HEK293 (cell line): ENCODE measurements around the gene SORCS3.

ENCODE experiments used
- CTCF ChIA-PET: fragments of 350-600 bp; formaldehyde crosslinking; extraction: SDS; loops from one replicate; lab custom pipeline; 2021; ENCODE audit warnings: antibody characterized with exemption; lab: Yijun Ruan, JAX
- POLR2A ChIA-PET: fragments of 300-600 bp; formaldehyde crosslinking; extraction: SDS; loops from one replicate; lab custom pipeline; 2020; ENCODE audit warnings: antibody characterized with exemption, inconsistent platforms; lab: Yijun Ruan, JAX
- H3K27ac ChIP-seq: fragments of 200-500 bp; sonication (Bioruptor generic); 2 replicates; pipeline ENCODE4 v1.5.1; 2014; ENCODE audit warnings: low read depth, low read length, control low read depth, inconsistent platforms; ENCODE audit errors: extremely low read depth
- H3K36me3 ChIP-seq, 2 experiments: fragments of 200-500 bp in 1 of 2; sonication (Bioruptor generic) in 1 of 2; 1 replicate in 1 of 2; 2 replicates in 1 of 2; pipeline ENCODE4 v1.5.1; 2014 to 2017; ENCODE audit warnings: inconsistent platforms in 2 of 2, low read length in 2 of 2; ENCODE audit not compliant: control insufficient read depth in 2 of 2, insufficient read depth in 1 of 2
- H3K4me1 ChIP-seq: fragments of 200-500 bp; sonication (Bioruptor generic); 2 replicates; pipeline ENCODE4 v1.5.1; 2014; ENCODE audit warnings: mild to moderate bottlenecking, low read length, inconsistent platforms; ENCODE audit not compliant: control insufficient read depth, insufficient read depth
- H3K4me3 ChIP-seq: 2 replicates; pipeline ENCODE4 v1.5.1; 2011; ENCODE audit warnings: low read depth, mild to moderate bottlenecking, control low read depth, low read length, moderate library complexity
- H3K9me3 ChIP-seq: fragments of 200-500 bp; sonication (Bioruptor generic); 2 replicates; pipeline ENCODE4 v1.5.1; 2014; ENCODE audit warnings: low read depth, low read length, inconsistent platforms; ENCODE audit not compliant: control insufficient read depth, insufficient read depth
- IKZF3 ChIP-seq: fragments of 450-650 bp; IDR thresholded peaks from 2 replicates; pipeline ENCODE4 v1.5.0; 2018; ENCODE audit warnings: missing biosample characterization, mild to moderate bottlenecking, missing genetic modification characterization, moderate library complexity
- KLF8 ChIP-seq: fragments of 450-650 bp; formaldehyde crosslinking; IDR thresholded peaks from 2 replicates; pipeline ENCODE4 v1.5.1; 2016; ENCODE audit warnings: missing biosample characterization, missing genetic modification characterization
- ZBTB17 ChIP-seq: fragments of 450-650 bp; formaldehyde crosslinking; IDR thresholded peaks from 2 replicates; pipeline ENCODE4 v1.5.1; 2016; ENCODE audit warnings: missing biosample characterization, missing genetic modification characterization
- ZNF121 ChIP-seq: fragments of 450-650 bp; formaldehyde crosslinking; IDR thresholded peaks from 2 replicates; pipeline ENCODE4 v1.5.1; 2016; ENCODE audit warnings: missing biosample characterization, missing genetic modification characterization
- ZNF133 ChIP-seq: fragments of 450-650 bp; formaldehyde crosslinking; IDR thresholded peaks from 2 replicates; pipeline ENCODE4 v1.5.1; 2016; ENCODE audit warnings: missing biosample characterization, missing genetic modification characterization
- ZNF2 ChIP-seq: fragments of 450-650 bp; formaldehyde crosslinking; IDR thresholded peaks from 2 replicates; pipeline ENCODE4 v1.5.1; 2016; ENCODE audit warnings: missing biosample characterization, missing genetic modification characterization
- ZNF239 ChIP-seq: fragments of 450-650 bp; formaldehyde crosslinking; IDR thresholded peaks from 2 replicates; pipeline ENCODE4 v1.5.1; 2016; ENCODE audit warnings: missing biosample characterization, missing genetic modification characterization
- ZNF302 ChIP-seq: fragments of 450-650 bp; formaldehyde crosslinking; IDR thresholded peaks from 2 replicates; pipeline ENCODE4 v1.5.1; 2016; ENCODE audit warnings: missing biosample characterization, missing genetic modification characterization, low read depth
- ZNF311 ChIP-seq: fragments of 450-650 bp; formaldehyde crosslinking; IDR thresholded peaks from 2 replicates; pipeline ENCODE4 v1.5.1; 2017; ENCODE audit warnings: missing biosample characterization, missing genetic modification characterization, borderline replicate concordance
- ZNF324 ChIP-seq: fragments of 450-650 bp; formaldehyde crosslinking; IDR thresholded peaks from 2 replicates; pipeline ENCODE4 v1.5.1; 2016; ENCODE audit warnings: missing biosample characterization, missing genetic modification characterization
- ZNF341 ChIP-seq: fragments of 450-650 bp; formaldehyde crosslinking; IDR thresholded peaks from 2 replicates; pipeline ENCODE4; 2016; ENCODE audit warnings: low read depth, missing biosample characterization, missing genetic modification characterization
- ZNF366 ChIP-seq: fragments of 450-650 bp; formaldehyde crosslinking; conservative IDR thresholded peaks from 2 replicates; pipeline ENCODE4 v1.5.1; 2016; ENCODE audit warnings: missing biosample characterization, missing genetic modification characterization
- ZNF37A ChIP-seq: fragments of 450-650 bp; IDR thresholded peaks from 2 replicates; pipeline ENCODE4 v1.5.1; 2018; ENCODE audit warnings: missing biosample characterization, missing genetic modification characterization
- ZNF473 ChIP-seq: fragments of 450-650 bp; formaldehyde crosslinking; IDR thresholded peaks from 2 replicates; pipeline ENCODE4 v1.5.1; 2017; ENCODE audit warnings: missing biosample characterization, missing genetic modification characterization
- ZNF558 ChIP-seq: fragments of 450-650 bp; formaldehyde crosslinking; IDR thresholded peaks from 2 replicates; pipeline ENCODE4 v1.5.1; 2016; ENCODE audit warnings: missing biosample characterization, missing genetic modification characterization
- ZNF571 ChIP-seq: fragments of 450-650 bp; formaldehyde crosslinking; IDR thresholded peaks from 2 replicates; pipeline ENCODE4 v1.5.0; 2017; ENCODE audit warnings: missing biosample characterization, missing genetic modification characterization
- ZNF76 ChIP-seq: fragments of 450-650 bp; formaldehyde crosslinking; IDR thresholded peaks from 2 replicates; pipeline ENCODE4; 2016; ENCODE audit warnings: low read depth, missing biosample characterization, missing genetic modification characterization, borderline replicate concordance
- ZNF776 ChIP-seq: fragments of 450-650 bp; formaldehyde crosslinking; IDR thresholded peaks from 2 replicates; pipeline ENCODE4 v1.5.0; 2017; ENCODE audit warnings: missing biosample characterization, missing genetic modification characterization, borderline replicate concordance
- TF ChIP-seq, protein P1 (sequence below): fragments of 450-650 bp; formaldehyde crosslinking; IDR thresholded peaks from 2 replicates; pipeline ENCODE4 v1.5.1; 2016; ENCODE audit warnings: missing biosample characterization, missing genetic modification characterization
- TF ChIP-seq, protein P2 (sequence below): fragments of 450-650 bp; formaldehyde crosslinking; IDR thresholded peaks from 2 replicates; pipeline ENCODE4 v1.5.1; 2016; ENCODE audit warnings: missing biosample characterization, missing genetic modification characterization
- TF ChIP-seq, protein P3 (sequence below): fragments of 450-650 bp; formaldehyde crosslinking; IDR thresholded peaks from 2 replicates; pipeline ENCODE4 v1.5.1; 2016; ENCODE audit warnings: missing biosample characterization, missing genetic modification characterization
- TF ChIP-seq, protein P4 (sequence below): fragments of 450-650 bp; formaldehyde crosslinking; IDR thresholded peaks from 2 replicates; pipeline ENCODE4 v1.5.1; 2016; ENCODE audit warnings: missing biosample characterization, missing genetic modification characterization, borderline replicate concordance

The SORCS3 gene

DNA sequence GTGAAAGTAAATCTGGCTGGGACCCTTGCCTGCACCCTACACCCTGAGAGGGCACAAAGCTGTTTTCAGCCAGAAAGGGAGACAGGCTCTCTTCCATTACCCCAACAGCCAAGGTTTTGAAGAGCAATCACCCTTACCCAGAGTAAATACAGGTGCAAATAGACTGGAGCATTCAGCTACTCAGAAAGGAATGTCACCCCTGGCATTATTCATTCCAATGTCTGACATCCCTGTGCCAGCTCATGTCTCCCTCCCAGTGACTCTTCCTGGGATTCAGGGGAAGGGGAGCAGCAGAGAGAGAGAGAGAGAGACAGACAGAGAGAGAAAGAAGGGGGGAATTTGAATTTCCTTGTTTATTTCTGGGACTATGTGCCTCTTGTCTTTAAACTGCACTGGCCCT, 611.8 kb downstream of the SORCS3 start:
- CTCF ChIA-PET, result no interaction called here

DNA sequence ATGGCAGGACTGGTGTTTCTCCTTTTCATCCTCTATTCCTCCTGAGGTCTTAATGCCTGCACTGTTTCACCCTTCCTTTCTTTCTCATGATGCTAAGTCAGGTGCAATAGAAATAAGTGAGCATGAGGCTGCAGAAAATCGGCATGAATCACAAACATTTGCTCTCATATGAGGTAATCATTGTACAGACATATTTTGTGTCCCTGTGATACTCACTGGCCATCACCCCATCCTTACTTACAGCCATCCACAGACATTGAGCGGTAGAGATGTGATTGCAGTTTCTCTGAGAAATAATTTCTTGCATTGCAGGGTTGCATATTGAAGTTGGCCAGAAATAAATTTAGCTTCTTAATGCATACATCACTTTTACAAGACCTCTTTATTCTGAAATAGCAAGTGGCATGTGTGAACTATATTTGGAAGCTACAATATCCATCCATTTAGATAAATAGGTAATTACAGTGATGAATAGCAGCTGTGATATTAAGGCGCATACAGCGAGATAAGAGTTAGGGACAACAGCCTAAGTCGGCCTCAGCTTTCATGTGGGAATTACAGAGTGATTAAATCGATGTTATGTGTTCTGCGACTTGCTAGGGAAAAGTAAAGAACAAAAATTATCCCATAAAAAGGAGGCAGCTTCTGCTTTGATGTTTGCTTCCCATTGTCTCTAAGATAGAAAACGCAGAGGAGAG, 612.6 kb downstream of the SORCS3 start:
- CTCF ChIA-PET, result no interaction called here
- no peak for TF ChIP-seq ZNF239 (tag by site-specific recombination)
- no peak for TF ChIP-seq ZBTB17 (tag by site-specific recombination)
- TF ChIP-seq ZNF558, result no peak
- TF ChIP-seq ZNF473 (tag by site-specific recombination), result no peak
- no peak for TF ChIP-seq ZNF324 (tag by site-specific recombination)
- TF ChIP-seq ZNF133 (tag by site-specific recombination), result no peak
- TF ChIP-seq ZNF311, result no peak
- no peak for TF ChIP-seq ZNF341 (tag by site-specific recombination)
- TF ChIP-seq ZNF571 (tag by site-specific recombination), result no peak
- TF ChIP-seq ZNF776, result no peak
- TF ChIP-seq, protein P1, sequence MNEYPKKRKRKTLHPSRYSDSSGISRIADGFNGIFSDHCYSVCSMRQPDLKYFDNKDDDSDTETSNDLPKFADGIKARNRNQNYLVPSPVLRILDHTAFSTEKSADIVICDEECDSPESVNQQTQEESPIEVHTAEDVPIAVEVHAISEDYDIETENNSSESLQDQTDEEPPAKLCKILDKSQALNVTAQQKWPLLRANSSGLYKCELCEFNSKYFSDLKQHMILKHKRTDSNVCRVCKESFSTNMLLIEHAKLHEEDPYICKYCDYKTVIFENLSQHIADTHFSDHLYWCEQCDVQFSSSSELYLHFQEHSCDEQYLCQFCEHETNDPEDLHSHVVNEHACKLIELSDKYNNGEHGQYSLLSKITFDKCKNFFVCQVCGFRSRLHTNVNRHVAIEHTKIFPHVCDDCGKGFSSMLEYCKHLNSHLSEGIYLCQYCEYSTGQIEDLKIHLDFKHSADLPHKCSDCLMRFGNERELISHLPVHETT (tag by site-specific recombination), result no peak
- Histone ChIP-seq H3K36me3 (no peaks in the 10 kb centered on the region), H3K4me3 (no peak overlapping the region), H3K9me3 (no peaks in the 10 kb centered on the region), H3K4me1 (no peaks in the 10 kb centered on the region), H3K27ac (no peak overlapping the region)
- POLR2A ChIA-PET, result no interaction called here

More for the DNA sequence above, 611.8 kb downstream of the SORCS3 start:
- H3K4me1 ChIP-seq, result no peaks in the 10 kb centered on the region
- POLR2A ChIA-PET, result no interaction called here
- H3K9me3 ChIP-seq, result no peaks in the 10 kb centered on the region
- H3K27ac ChIP-seq, result no peak overlapping the region
- H3K36me3 ChIP-seq, result no peaks in the 10 kb centered on the region
- TF ChIP-seq, protein P2, sequence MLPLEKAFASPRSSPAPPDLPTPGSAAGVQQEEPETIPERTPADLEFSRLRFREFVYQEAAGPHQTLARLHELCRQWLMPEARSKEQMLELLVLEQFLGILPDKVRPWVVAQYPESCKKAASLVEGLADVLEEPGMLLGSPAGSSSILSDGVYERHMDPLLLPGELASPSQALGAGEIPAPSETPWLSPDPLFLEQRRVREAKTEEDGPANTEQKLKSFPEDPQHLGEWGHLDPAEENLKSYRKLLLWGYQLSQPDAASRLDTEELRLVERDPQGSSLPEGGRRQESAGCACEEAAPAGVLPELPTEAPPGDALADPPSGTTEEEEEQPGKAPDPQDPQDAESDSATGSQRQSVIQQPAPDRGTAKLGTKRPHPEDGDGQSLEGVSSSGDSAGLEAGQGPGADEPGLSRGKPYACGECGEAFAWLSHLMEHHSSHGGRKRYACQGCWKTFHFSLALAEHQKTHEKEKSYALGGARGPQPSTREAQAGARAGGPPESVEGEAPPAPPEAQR (tag by site-specific recombination), result no peak
- TF ChIP-seq, protein P3, sequence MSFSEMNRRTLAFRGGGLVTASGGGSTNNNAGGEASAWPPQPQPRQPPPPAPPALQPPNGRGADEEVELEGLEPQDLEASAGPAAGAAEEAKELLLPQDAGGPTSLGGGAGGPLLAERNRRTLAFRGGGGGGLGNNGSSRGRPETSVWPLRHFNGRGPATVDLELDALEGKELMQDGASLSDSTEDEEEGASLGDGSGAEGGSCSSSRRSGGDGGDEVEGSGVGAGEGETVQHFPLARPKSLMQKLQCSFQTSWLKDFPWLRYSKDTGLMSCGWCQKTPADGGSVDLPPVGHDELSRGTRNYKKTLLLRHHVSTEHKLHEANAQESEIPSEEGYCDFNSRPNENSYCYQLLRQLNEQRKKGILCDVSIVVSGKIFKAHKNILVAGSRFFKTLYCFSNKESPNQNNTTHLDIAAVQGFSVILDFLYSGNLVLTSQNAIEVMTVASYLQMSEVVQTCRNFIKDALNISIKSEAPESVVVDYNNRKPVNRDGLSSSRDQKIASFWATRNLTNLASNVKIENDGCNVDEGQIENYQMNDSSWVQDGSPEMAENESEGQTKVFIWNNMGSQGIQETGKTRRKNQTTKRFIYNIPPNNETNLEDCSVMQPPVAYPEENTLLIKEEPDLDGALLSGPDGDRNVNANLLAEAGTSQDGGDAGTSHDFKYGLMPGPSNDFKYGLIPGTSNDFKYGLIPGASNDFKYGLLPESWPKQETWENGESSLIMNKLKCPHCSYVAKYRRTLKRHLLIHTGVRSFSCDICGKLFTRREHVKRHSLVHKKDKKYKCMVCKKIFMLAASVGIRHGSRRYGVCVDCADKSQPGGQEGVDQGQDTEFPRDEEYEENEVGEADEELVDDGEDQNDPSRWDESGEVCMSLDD, result no peak
- TF ChIP-seq IKZF3, result no peak
- TF ChIP-seq ZNF366, result no peak
- TF ChIP-seq ZNF76, result no peak
- no peak for TF ChIP-seq ZNF2 (tag by site-specific recombination)
- TF ChIP-seq, all 188 proteins: peak for 0
- H3K4me3 ChIP-seq, result no peak overlapping the region

DNA sequence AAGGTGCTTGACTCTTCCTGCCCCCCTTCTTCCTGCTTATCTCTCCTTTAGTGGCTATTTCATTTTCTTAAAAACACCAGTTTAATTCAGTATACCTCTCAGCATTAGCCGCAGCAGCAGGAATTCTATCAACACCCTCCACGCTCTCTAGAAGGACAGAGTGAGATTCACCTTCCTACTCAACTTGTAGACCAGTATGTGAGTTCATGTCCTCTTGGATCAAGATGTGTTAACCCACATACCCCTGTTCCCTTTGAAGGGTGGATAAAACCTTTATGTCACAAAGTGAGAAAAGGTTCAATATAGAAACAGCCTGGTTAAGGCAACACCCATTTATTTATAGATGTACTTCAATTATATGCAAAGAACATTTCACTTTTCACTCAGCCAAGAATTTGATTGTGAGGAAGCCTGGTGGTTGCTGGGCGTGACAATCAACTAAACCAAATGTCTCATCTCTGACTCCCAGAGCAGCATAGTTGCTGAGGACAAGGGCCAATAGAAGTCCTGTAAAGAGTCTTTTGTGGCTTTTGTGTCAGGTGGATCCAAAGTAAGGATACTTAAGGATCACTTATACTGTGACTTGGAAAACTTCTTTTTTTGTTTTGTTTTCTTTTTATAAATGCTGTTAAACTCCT, 617.1 kb downstream of the SORCS3 start:
- CTCF ChIA-PET, result no interaction called here
- no peaks in the 10 kb centered on the region for H3K36me3 ChIP-seq
- H3K27ac ChIP-seq, result no peak overlapping the region
- H3K4me3 ChIP-seq, result no peak overlapping the region
- H3K4me1 ChIP-seq, result no peaks in the 10 kb centered on the region
- no peaks in the 10 kb centered on the region for H3K9me3 ChIP-seq
- POLR2A ChIA-PET, result no interaction called here
- TF ChIP-seq, protein P4, sequence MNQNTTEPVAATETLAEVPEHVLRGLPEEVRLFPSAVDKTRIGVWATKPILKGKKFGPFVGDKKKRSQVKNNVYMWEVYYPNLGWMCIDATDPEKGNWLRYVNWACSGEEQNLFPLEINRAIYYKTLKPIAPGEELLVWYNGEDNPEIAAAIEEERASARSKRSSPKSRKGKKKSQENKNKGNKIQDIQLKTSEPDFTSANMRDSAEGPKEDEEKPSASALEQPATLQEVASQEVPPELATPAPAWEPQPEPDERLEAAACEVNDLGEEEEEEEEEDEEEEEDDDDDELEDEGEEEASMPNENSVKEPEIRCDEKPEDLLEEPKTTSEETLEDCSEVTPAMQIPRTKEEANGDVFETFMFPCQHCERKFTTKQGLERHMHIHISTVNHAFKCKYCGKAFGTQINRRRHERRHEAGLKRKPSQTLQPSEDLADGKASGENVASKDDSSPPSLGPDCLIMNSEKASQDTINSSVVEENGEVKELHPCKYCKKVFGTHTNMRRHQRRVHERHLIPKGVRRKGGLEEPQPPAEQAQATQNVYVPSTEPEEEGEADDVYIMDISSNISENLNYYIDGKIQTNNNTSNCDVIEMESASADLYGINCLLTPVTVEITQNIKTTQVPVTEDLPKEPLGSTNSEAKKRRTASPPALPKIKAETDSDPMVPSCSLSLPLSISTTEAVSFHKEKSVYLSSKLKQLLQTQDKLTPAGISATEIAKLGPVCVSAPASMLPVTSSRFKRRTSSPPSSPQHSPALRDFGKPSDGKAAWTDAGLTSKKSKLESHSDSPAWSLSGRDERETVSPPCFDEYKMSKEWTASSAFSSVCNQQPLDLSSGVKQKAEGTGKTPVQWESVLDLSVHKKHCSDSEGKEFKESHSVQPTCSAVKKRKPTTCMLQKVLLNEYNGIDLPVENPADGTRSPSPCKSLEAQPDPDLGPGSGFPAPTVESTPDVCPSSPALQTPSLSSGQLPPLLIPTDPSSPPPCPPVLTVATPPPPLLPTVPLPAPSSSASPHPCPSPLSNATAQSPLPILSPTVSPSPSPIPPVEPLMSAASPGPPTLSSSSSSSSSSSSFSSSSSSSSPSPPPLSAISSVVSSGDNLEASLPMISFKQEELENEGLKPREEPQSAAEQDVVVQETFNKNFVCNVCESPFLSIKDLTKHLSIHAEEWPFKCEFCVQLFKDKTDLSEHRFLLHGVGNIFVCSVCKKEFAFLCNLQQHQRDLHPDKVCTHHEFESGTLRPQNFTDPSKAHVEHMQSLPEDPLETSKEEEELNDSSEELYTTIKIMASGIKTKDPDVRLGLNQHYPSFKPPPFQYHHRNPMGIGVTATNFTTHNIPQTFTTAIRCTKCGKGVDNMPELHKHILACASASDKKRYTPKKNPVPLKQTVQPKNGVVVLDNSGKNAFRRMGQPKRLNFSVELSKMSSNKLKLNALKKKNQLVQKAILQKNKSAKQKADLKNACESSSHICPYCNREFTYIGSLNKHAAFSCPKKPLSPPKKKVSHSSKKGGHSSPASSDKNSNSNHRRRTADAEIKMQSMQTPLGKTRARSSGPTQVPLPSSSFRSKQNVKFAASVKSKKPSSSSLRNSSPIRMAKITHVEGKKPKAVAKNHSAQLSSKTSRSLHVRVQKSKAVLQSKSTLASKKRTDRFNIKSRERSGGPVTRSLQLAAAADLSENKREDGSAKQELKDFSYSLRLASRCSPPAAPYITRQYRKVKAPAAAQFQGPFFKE (tag by site-specific recombination), result no peak
- TF ChIP-seq KLF8, result no peak
- TF ChIP-seq ZNF37A (tag by site-specific recombination), result no peak
- no peak for TF ChIP-seq ZNF121 (tag by site-specific recombination)
- no peak for TF ChIP-seq ZNF302
